Liver (tissue), 9 donors: Measurements from ENCODE around the gene FARP1. TPM values are rescaled to one million over a fixed set of nuclear protein-coding genes. Genes with fewer than 3 reads are reported as not detected.

ENCODE experiments used
- DNase-seq: peaks from one replicate; pipeline ENCODE4 v3.0.0-alpha.2; 2017; ENCODE audit warnings: low spot score
- H3K27ac ChIP-seq, 2 donors: one replicate each; pipeline ENCODE4 v1.7.0; 2013; ENCODE audit warnings: inconsistent platforms in 2 of 2, low read length in 2 of 2, control low read depth in 1 of 2, low read depth in 1 of 2, mild to moderate bottlenecking in 1 of 2
- H3K27me3 ChIP-seq, 4 donors: one replicate each; pipeline versions ENCODE4 v1.6.1 to v1.7.0; 2013; ENCODE audit warnings: low read length in 3 of 4, inconsistent platforms in 1 of 4, mild to moderate bottlenecking in 1 of 4, moderate library complexity in 1 of 4; ENCODE audit not compliant: control insufficient read depth in 4 of 4, insufficient read depth in 4 of 4
- H3K36me3 ChIP-seq, 4 donors: one replicate each; pipeline versions ENCODE4 v1.6.1 to v1.7.0; 2013; ENCODE audit warnings: low read length in 3 of 4, mild to moderate bottlenecking in 3 of 4, low read depth in 1 of 4, moderate library complexity in 1 of 4; ENCODE audit not compliant: control insufficient read depth in 4 of 4, insufficient read depth in 3 of 4
- H3K4me1 ChIP-seq, 4 donors: one replicate each; pipeline versions ENCODE4 v1.6.1 to v1.7.0; 2013; ENCODE audit warnings: low read length in 3 of 4, mild to moderate bottlenecking in 3 of 4, moderate library complexity in 1 of 4; ENCODE audit not compliant: control insufficient read depth in 4 of 4, insufficient read depth in 4 of 4
- H3K4me3 ChIP-seq, 3 donors: one replicate each; pipeline versions ENCODE4 v1.6.1 to v1.7.0; 2013; ENCODE audit warnings: low read length in 3 of 3, control low read depth in 1 of 3, low read depth in 1 of 3, mild to moderate bottlenecking in 1 of 3
- H3K9ac ChIP-seq, 2 donors: one replicate each; pipeline ENCODE4 v1.7.0; 2013; ENCODE audit warnings: low read length in 2 of 2, mild to moderate bottlenecking in 2 of 2, moderate library complexity in 2 of 2, control low read depth in 1 of 2, low read depth in 1 of 2
- H3K9me3 ChIP-seq, 4 donors: one replicate each; pipeline versions ENCODE4 v1.6.1 to v1.7.0; 2013; ENCODE audit warnings: low read length in 3 of 4; ENCODE audit not compliant: control insufficient read depth in 4 of 4
- ATF3 ChIP-seq: IDR thresholded peaks from 2 replicates; pipeline ENCODE4 v1.6.1; 2016; ENCODE audit warnings: antibody characterized with exemption
- CTCF ChIP-seq: fragments of 150-350 bp; IDR thresholded peaks from 2 replicates; pipeline ENCODE4 v1.5.1; 2017; ENCODE audit warnings: improper control_type of control experiment, low read depth, low read length; ENCODE audit not compliant: missing input control
- FOXA1 ChIP-seq: IDR thresholded peaks from 2 replicates; pipeline ENCODE4 v1.6.1; 2016; ENCODE audit warnings: antibody characterized with exemption
- FOXA2 ChIP-seq: IDR thresholded peaks from 2 replicates; pipeline ENCODE4 v1.6.1; 2016; ENCODE audit warnings: antibody characterized with exemption
- GABPA ChIP-seq, 2 donors: IDR thresholded peaks in 1 of 2; conservative IDR thresholded peaks in 1 of 2; 2 replicates each; pipeline ENCODE4 v1.6.1; 2016; ENCODE audit warnings: antibody characterized with exemption in 2 of 2, mild to moderate bottlenecking in 1 of 2, moderate library complexity in 1 of 2
- HNF4G ChIP-seq: IDR thresholded peaks from 2 replicates; pipeline ENCODE4 v1.6.1; 2016; ENCODE audit warnings: antibody characterized with exemption
- JUND ChIP-seq, 2 donors: IDR thresholded peaks; 2 replicates each; pipeline ENCODE4 v1.6.1; 2016; ENCODE audit warnings: antibody characterized with exemption in 2 of 2
- MAX ChIP-seq: IDR thresholded peaks from 2 replicates; pipeline ENCODE4 v1.6.1; 2016; ENCODE audit warnings: antibody characterized with exemption
- REST ChIP-seq: IDR thresholded peaks from 2 replicates; pipeline ENCODE4 v1.6.1; 2016; ENCODE audit warnings: antibody characterized with exemption, mild to moderate bottlenecking
- SP1 ChIP-seq: IDR thresholded peaks from 2 replicates; pipeline ENCODE4 v1.6.1; 2018; ENCODE audit warnings: antibody characterized with exemption, mild to moderate bottlenecking
- TAF1 ChIP-seq: conservative IDR thresholded peaks from 2 replicates; pipeline ENCODE4 v1.6.1; 2016; ENCODE audit warnings: antibody characterized with exemption, mild to moderate bottlenecking
- YY1 ChIP-seq: IDR thresholded peaks from 2 replicates; pipeline ENCODE4 v1.6.1; 2016; ENCODE audit warnings: antibody characterized with exemption, mild to moderate bottlenecking
- WGBS: extraction: QIAGEN DNeasy Blood & Tissue Kit; methylation state at CpG from one replicate; pipeline ENCODE4 v1.1.7; 2013; 5-methylcytosine and 5-hydroxymethylcytosine counted together
- polyA plus RNA-seq, 2 donors: library from polyadenylated mRNA; stranded (reverse) in 1 of 2; unstranded in 1 of 2; fragments of 200-250 nt in 1 of 2; fragments of >200 nt in 1 of 2; fragmentation: Nextera tagmentation in 1 of 2; extraction: Ambion mirVana in 1 of 2; gene quantifications; one replicate each; pipeline versions ENCODE4 v1.2.1 to v1.2.3, GENCODE V29; 2013 to 2015
- total RNA-seq, 2 donors: library from RNA; depleted of rRNA; stranded (reverse); fragments of >200 nt; gene quantifications; one replicate each; pipeline ENCODE4 v1.2.3, GENCODE V29; 2014
- TF ChIP-seq, protein P1 (sequence below): IDR thresholded peaks from 2 replicates; pipeline ENCODE4 v1.6.1; 2016; ENCODE audit warnings: antibody characterized with exemption
- donor health status: healthy.
- donor health status: healthy.
- donor health status: healthy.
- donor health status: healthy.
- donor health status: healthy.

The FARP1 gene
- total and polyA plus RNA-seq, 4 donors, result 28.4 to 62.6 (median 39.8) TPM

DNA sequence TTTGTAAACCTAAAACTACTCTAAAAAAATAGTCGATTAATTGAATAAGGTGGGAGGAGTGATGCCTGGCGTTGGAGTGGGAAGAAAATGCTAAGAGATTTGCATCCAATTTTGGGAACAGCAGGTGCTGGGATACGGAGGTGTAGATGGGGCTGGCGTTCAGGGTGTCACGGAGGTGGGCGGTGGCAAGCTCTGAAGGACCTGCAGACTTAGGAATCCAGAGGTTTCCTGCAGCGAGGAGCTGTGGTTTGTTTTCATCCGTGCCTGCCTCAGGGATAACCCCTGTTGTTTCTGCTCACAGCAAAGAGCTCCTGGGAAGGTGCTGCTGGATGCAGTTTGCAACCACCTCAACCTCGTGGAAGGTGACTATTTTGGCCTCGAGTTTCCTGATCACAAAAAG is 200.6 kb downstream of the FARP1 start:
- Histone ChIP-seq H3K9me3 (no peaks in the 10 kb centered on the region), H3K4me3 (no peak overlapping the region), H3K27ac (no peak overlapping the region), H3K27me3 (no peaks in the 10 kb centered on the region), H3K36me3 (peaks cover 0 to 6% (median 2%) of the 10 kb centered on the region in 4 donors), H3K9ac (no peak overlapping the region), H3K4me1 (no peaks in the 10 kb centered on the region)
- 93% methylated on average over 10 of the region's 10 CpGs for WGBS
- no peak for DNase-seq
- TF ChIP-seq, protein P1, sequence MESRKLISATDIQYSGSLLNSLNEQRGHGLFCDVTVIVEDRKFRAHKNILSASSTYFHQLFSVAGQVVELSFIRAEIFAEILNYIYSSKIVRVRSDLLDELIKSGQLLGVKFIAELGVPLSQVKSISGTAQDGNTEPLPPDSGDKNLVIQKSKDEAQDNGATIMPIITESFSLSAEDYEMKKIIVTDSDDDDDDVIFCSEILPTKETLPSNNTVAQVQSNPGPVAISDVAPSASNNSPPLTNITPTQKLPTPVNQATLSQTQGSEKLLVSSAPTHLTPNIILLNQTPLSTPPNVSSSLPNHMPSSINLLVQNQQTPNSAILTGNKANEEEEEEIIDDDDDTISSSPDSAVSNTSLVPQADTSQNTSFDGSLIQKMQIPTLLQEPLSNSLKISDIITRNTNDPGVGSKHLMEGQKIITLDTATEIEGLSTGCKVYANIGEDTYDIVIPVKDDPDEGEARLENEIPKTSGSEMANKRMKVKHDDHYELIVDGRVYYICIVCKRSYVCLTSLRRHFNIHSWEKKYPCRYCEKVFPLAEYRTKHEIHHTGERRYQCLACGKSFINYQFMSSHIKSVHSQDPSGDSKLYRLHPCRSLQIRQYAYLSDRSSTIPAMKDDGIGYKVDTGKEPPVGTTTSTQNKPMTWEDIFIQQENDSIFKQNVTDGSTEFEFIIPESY, result no peak
- no peak for TF ChIP-seq FOXA2

- no peak overlapping the region for H3K27ac ChIP-seq
- DNase-seq, result no peak
- no peak overlapping the region for H3K9ac ChIP-seq
- H3K36me3 ChIP-seq, result peaks cover 0 to 6% (median 2%) of the 10 kb centered on the region in 4 donors
- no peaks in the 10 kb centered on the region for H3K27me3 ChIP-seq
- no peak overlapping the region for H3K4me3 ChIP-seq
- 96% methylated on average over 10 of the region's 10 CpGs for WGBS
- H3K9me3 ChIP-seq, result no peaks in the 10 kb centered on the region
- H3K4me1 ChIP-seq, result no peaks in the 10 kb centered on the region
- TF ChIP-seq MAX (no peak), GABPA (IDR thresholded peaks at IDR 0.05 in 1 of 2, conservative IDR thresholded peaks at IDR 0.05 in 1 of 2) (no peak), TAF1 (no peak), REST (no peak), YY1 (no peak), JUND (IDR thresholded peaks at IDR 0.05) (no peak), CTCF (no peak), FOXA1 (no peak), HNF4G (no peak), SP1 (no peak), ATF3 (no peak)
- TF ChIP-seq, protein P1, result no peak
These were observed 201.5 kb downstream of the FARP1 start for GRCh38 chr13:98344392-98344791.
